H9 (cell line): ENCODE measurements around the gene SLC1A5. TPM values are rescaled to one million over a fixed set of nuclear protein-coding genes. Genes with fewer than 3 reads are reported as not detected.

ENCODE experiments used
- DNase-seq: peaks from one replicate; pipeline ENCODE4 v3.0.0-alpha.2; 2017
- H2AFZ ChIP-seq: one replicate; pipeline ENCODE4 v1.6.1; 2013; ENCODE audit warnings: mild to moderate bottlenecking, low read length, control low read depth, moderate library complexity
- H2AK5ac ChIP-seq: 2 replicates; pipeline ENCODE4 v1.6.1; 2013; ENCODE audit warnings: low read length, control low read depth, mixed read lengths; ENCODE audit not compliant: insufficient read length
- H2BK120ac ChIP-seq: one replicate; pipeline ENCODE4 v1.6.1; 2013; ENCODE audit warnings: low read depth, mild to moderate bottlenecking, low read length, control low read depth, inconsistent platforms; ENCODE audit not compliant: poor library complexity, severe bottlenecking
- H2BK12ac ChIP-seq: 2 replicates; pipeline ENCODE4 v1.6.1; 2013; ENCODE audit warnings: low read length, control low read depth, mixed read lengths, low read depth; ENCODE audit not compliant: insufficient read length
- H2BK15ac ChIP-seq: 2 replicates; pipeline ENCODE4 v1.6.1; 2013; ENCODE audit warnings: low read depth, low read length, control low read depth
- H2BK20ac ChIP-seq: one replicate; pipeline ENCODE4 v1.6.1; 2013; ENCODE audit warnings: low read depth, mild to moderate bottlenecking, low read length, control low read depth, inconsistent platforms; ENCODE audit not compliant: poor library complexity, severe bottlenecking
- H2BK5ac ChIP-seq: 2 replicates; pipeline ENCODE4 v1.6.1; 2013; ENCODE audit warnings: low read length, control low read depth, mixed read lengths; ENCODE audit not compliant: insufficient read length
- H3K14ac ChIP-seq: 2 replicates; pipeline ENCODE4 v1.6.1; 2013; ENCODE audit warnings: low read length, control low read depth; ENCODE audit not compliant: insufficient read depth
- H3K18ac ChIP-seq: 2 replicates; pipeline ENCODE4 v1.6.1; 2013; ENCODE audit warnings: low read depth, mild to moderate bottlenecking, mixed read lengths, low read length, control low read depth; ENCODE audit not compliant: insufficient read length
- H3K23ac ChIP-seq: 2 replicates; pipeline ENCODE4 v1.6.1; 2013; ENCODE audit warnings: low read length, control low read depth, mixed read lengths, low read depth; ENCODE audit not compliant: insufficient read length
- H3K23me2 ChIP-seq: 2 replicates; pipeline ENCODE4 v1.6.1; 2013; ENCODE audit warnings: low read depth, mild to moderate bottlenecking, mixed read lengths, low read length, control low read depth; ENCODE audit not compliant: insufficient read length, poor library complexity, severe bottlenecking
- H3K27ac ChIP-seq: 2 replicates; pipeline ENCODE4 v1.5.1; 2013; ENCODE audit warnings: low read length, control low read depth, mixed read lengths, low read depth; ENCODE audit not compliant: insufficient read length
- H3K27me3 ChIP-seq: 2 replicates; pipeline ENCODE4 v1.6.1; 2013; ENCODE audit warnings: low read length, control low read depth, inconsistent platforms; ENCODE audit not compliant: insufficient read depth
- H3K4ac ChIP-seq: 2 replicates; pipeline ENCODE4 v1.6.1; 2013; ENCODE audit warnings: low read depth, mild to moderate bottlenecking, control low read depth, inconsistent platforms, low read length, moderate library complexity
- H3K4me1 ChIP-seq: 2 replicates; pipeline ENCODE4 v1.6.1; 2013; ENCODE audit warnings: low read length, control low read depth, inconsistent platforms; ENCODE audit not compliant: insufficient read depth
- H3K4me2 ChIP-seq: 2 replicates; pipeline ENCODE4 v1.6.1; 2013; ENCODE audit warnings: low read length, control low read depth, mixed read lengths; ENCODE audit not compliant: insufficient read length, insufficient read depth
- H3K56ac ChIP-seq: 2 replicates; pipeline ENCODE4 v1.6.1; 2013; ENCODE audit warnings: low read depth, mild to moderate bottlenecking, mixed read lengths, low read length, control low read depth; ENCODE audit not compliant: insufficient read length
- H3K79me1 ChIP-seq: 2 replicates; pipeline ENCODE4 v1.6.1; 2013; ENCODE audit warnings: low read depth, mild to moderate bottlenecking, moderate library complexity, low read length, control low read depth, inconsistent platforms; ENCODE audit not compliant: insufficient read depth, poor library complexity, severe bottlenecking
- H3K79me2 ChIP-seq: 2 replicates; pipeline ENCODE4 v1.6.1; 2013; ENCODE audit warnings: low read length, control low read depth, inconsistent platforms; ENCODE audit not compliant: insufficient read depth
- H3K9ac ChIP-seq: 2 replicates; pipeline ENCODE4 v1.6.1; 2013; ENCODE audit warnings: low read length, control low read depth, mixed read lengths; ENCODE audit not compliant: insufficient read length; ENCODE audit errors: extremely low read depth
- H3K9me3 ChIP-seq: one replicate; pipeline ENCODE4 v1.6.1; 2013; ENCODE audit warnings: low read depth, low read length, inconsistent platforms; ENCODE audit not compliant: control insufficient read depth
- H3T11ph ChIP-seq: one replicate; pipeline ENCODE4 v1.6.1; 2013; ENCODE audit warnings: mild to moderate bottlenecking, low read length, control low read depth, inconsistent platforms
- H4K20me1 ChIP-seq: one replicate; pipeline ENCODE4 v1.6.1; 2013; ENCODE audit not compliant: control insufficient read depth, insufficient read length, insufficient read depth
- H4K5ac ChIP-seq: 2 replicates; pipeline ENCODE4 v1.6.1; 2013; ENCODE audit warnings: low read depth, mild to moderate bottlenecking, mixed read lengths, low read length, control low read depth; ENCODE audit not compliant: insufficient read length
- H4K8ac ChIP-seq: replicated peaks from 2 replicates; pipeline ENCODE4 v1.6.1; 2013; ENCODE audit warnings: low read length, control low read depth, mixed read lengths, low read depth; ENCODE audit not compliant: insufficient read length
- H4K91ac ChIP-seq: 2 replicates; pipeline ENCODE4 v1.6.1; 2013; ENCODE audit warnings: low read depth, mild to moderate bottlenecking, moderate library complexity, mixed read lengths, low read length, control low read depth; ENCODE audit not compliant: insufficient read length
- H3K27ac Mint-ChIP-seq, 3 experiments: 2 replicates in 2 of 3; 3 replicates in 1 of 3; pipeline ENCODE4 v1.8.0; 2020 to 2021; ENCODE audit warnings: mixed read lengths in 3 of 3, mild to moderate bottlenecking in 1 of 3, moderate library complexity in 1 of 3
- H3K27me3 Mint-ChIP-seq: 2 replicates; pipeline ENCODE4 v1.8.0; 2021; ENCODE audit warnings: low read depth, mild to moderate bottlenecking, moderate library complexity, mixed read lengths
- H3K36me3 Mint-ChIP-seq, 3 experiments: 2 replicates in 2 of 3; 3 replicates in 1 of 3; pipeline ENCODE4 v1.8.0; 2020 to 2021; ENCODE audit warnings: low read depth in 3 of 3, mixed read lengths in 3 of 3; ENCODE audit not compliant: insufficient read depth in 1 of 3
- H3K4me1 Mint-ChIP-seq, 2 experiments: 2 replicates each; pipeline ENCODE4 v1.8.0; 2020; ENCODE audit warnings: mixed read lengths in 2 of 2
- H3K4me3 Mint-ChIP-seq, 2 experiments: 2 replicates in 1 of 2; 3 replicates in 1 of 2; pipeline ENCODE4 v1.8.0; 2020 to 2021; ENCODE audit warnings: mild to moderate bottlenecking in 2 of 2, mixed read lengths in 2 of 2, moderate library complexity in 1 of 2
- H3K9me3 Mint-ChIP-seq, 2 experiments: 2 replicates in 1 of 2; 3 replicates in 1 of 2; pipeline ENCODE4 v1.8.0; 2020; ENCODE audit warnings: mild to moderate bottlenecking in 2 of 2, mixed read lengths in 2 of 2, moderate library complexity in 1 of 2
- WGBS: extraction: QIAGEN DNeasy Blood & Tissue Kit; methylation state at CpG from one replicate; pipeline ENCODE4 v1.1.7; 2013; ENCODE audit warnings: missing lambda C conversion rate, low lambda C conversion rate, mixed read lengths; ENCODE audit not compliant: insufficient read length; ENCODE audit errors: extremely low coverage; 5-methylcytosine and 5-hydroxymethylcytosine counted together
- total RNA-seq: library from RNA; stranded (reverse); gene quantifications from 2 replicates; pipeline ENCODE4 v1.2.1, GENCODE V29; 2021
- TF ChIP-seq, protein P1 (sequence below): fragments of 200-600 bp; sonication (generic); conservative IDR thresholded peaks from 3 replicates; pipeline ENCODE4 v1.8.0; 2021; ENCODE audit warnings: antibody characterized with exemption, mild to moderate bottlenecking

SLC1A5 gene
- total RNA-seq, 1 experiment from 2014 or later = 258 TPM

GRCh38 chr19:46791944-46792343, 3.5 kb upstream of the SLC1A5 start:
- Histone ChIP-seq H3T11ph (no peak overlapping the region), H4K20me1 (no peaks in the 10 kb centered on the region), H3K23ac (no peak overlapping the region), H3K18ac (no peak overlapping the region), H3K9me3 (no peaks in the 10 kb centered on the region), H2BK15ac (no peak overlapping the region), H3K23me2 (peaks cover 3% of the 10 kb centered on the region), H3K27ac (no peak overlapping the region), H3K4ac (no peak overlapping the region), H2BK5ac (no peak overlapping the region), H2BK12ac (no peak overlapping the region), H4K5ac (no peak overlapping the region), H3K27me3 (no peaks in the 10 kb centered on the region; the same call in 1 of the 2 replicates), H3K14ac (no peak overlapping the region), H3K56ac (no peak overlapping the region), H3K4me2 (no peak overlapping the region), H3K79me1 (no peaks in the 10 kb centered on the region), H3K9ac (no peak overlapping the region), H2AFZ (no peak overlapping the region), H4K91ac (no peak overlapping the region), H4K8ac (no peak overlapping the region), H3K4me1 (no peaks in the 10 kb centered on the region; the same call in 1 of the 2 replicates), H2BK20ac (no peak overlapping the region), H3K79me2 (peaks cover 8% of the 10 kb centered on the region; the same call in 1 of the 2 replicates), H2BK120ac (no peak overlapping the region), H2AK5ac (no peak overlapping the region)
- H3K27me3 Mint-ChIP-seq = peaks cover 20% of the 10 kb centered on the region
- H3K27ac Mint-ChIP-seq = no peak overlapping the region
- peaks cover 0 to 3% (median 3%) of the 10 kb centered on the region in 3 experiments; a peak in 5 of 7 replicates for H3K36me3 Mint-ChIP-seq
- H3K4me3 Mint-ChIP-seq = peak overlapping the region in 1 of 2 experiments; percentile 18; a peak in 1 of 5 replicates
- TF ChIP-seq, protein P1, sequence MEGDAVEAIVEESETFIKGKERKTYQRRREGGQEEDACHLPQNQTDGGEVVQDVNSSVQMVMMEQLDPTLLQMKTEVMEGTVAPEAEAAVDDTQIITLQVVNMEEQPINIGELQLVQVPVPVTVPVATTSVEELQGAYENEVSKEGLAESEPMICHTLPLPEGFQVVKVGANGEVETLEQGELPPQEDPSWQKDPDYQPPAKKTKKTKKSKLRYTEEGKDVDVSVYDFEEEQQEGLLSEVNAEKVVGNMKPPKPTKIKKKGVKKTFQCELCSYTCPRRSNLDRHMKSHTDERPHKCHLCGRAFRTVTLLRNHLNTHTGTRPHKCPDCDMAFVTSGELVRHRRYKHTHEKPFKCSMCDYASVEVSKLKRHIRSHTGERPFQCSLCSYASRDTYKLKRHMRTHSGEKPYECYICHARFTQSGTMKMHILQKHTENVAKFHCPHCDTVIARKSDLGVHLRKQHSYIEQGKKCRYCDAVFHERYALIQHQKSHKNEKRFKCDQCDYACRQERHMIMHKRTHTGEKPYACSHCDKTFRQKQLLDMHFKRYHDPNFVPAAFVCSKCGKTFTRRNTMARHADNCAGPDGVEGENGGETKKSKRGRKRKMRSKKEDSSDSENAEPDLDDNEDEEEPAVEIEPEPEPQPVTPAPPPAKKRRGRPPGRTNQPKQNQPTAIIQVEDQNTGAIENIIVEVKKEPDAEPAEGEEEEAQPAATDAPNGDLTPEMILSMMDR = no peak
- DNase-seq = no peak
- H3K4me1 Mint-ChIP-seq = peaks cover 0 to 7% of the 10 kb centered on the region in 2 experiments; a peak in 2 of 4 replicates
- no CpG with 5 or more reads among the region's 5 CpGs for WGBS
- H3K9me3 Mint-ChIP-seq = no peaks in the 10 kb centered on the region; a peak in 1 of 5 replicates
